GM23338 (cell line): ENCODE data around the gene GRK5. TPM values are rescaled to one million over a fixed set of nuclear protein-coding genes. Genes with fewer than 3 reads are reported as not detected.

ENCODE experiments used
- ATAC-seq: fragments of 200-7000 bp; cut with Tn5 transposase; 3 replicates; pipeline ENCODE4 v1.9.1; 2020
- DNase-seq: peaks from one replicate; pipeline ENCODE4 v3.0.0-alpha.2; 2015; ENCODE audit warnings: low spot score
- H2AFZ ChIP-seq: fragments of 200-600 bp; sonication (generic); 2 replicates; pipeline ENCODE4 v1.8.0; 2016; ENCODE audit warnings: antibody characterized with exemption, mild to moderate bottlenecking, moderate library complexity
- H3F3A ChIP-seq: fragments of 200-600 bp; sonication (generic); replicated peaks from 2 replicates; pipeline ENCODE4 v1.8.0; 2017; ENCODE audit warnings: antibody characterized with exemption, mixed run types, low read depth
- H3K27ac ChIP-seq: fragments of 200-600 bp; sonication (generic); 2 replicates; pipeline ENCODE4 v1.6.1; 2016; ENCODE audit warnings: low read depth
- H3K27me3 ChIP-seq: fragments of 200-600 bp; sonication (generic); 2 replicates; pipeline ENCODE4 v1.8.0; 2016; ENCODE audit warnings: mild to moderate bottlenecking, mixed run types, moderate library complexity; ENCODE audit not compliant: insufficient read depth
- H3K36me3 ChIP-seq: fragments of 200-600 bp; sonication (generic); 2 replicates; pipeline ENCODE4 v1.8.0; 2016; ENCODE audit warnings: mild to moderate bottlenecking; ENCODE audit not compliant: insufficient read depth
- H3K4me1 ChIP-seq: fragments of 200-600 bp; sonication (generic); 2 replicates; pipeline ENCODE4 v1.8.0; 2016; ENCODE audit warnings: mild to moderate bottlenecking, moderate library complexity; ENCODE audit not compliant: insufficient read depth
- H3K4me2 ChIP-seq: fragments of 200-600 bp; sonication (generic); 2 replicates; pipeline ENCODE4 v1.7.1; 2017; ENCODE audit warnings: mixed run types
- H3K4me3 ChIP-seq: fragments of 200-600 bp; sonication (generic); 2 replicates; pipeline ENCODE4 v1.6.1; 2016; ENCODE audit warnings: mixed run types
- H3K79me2 ChIP-seq: fragments of 200-600 bp; sonication (generic); replicated peaks from 2 replicates; pipeline ENCODE4 v1.8.0; 2017; ENCODE audit warnings: mild to moderate bottlenecking; ENCODE audit not compliant: insufficient read depth
- H3K9me2 ChIP-seq: fragments of 200-600 bp; sonication (generic); 2 replicates; pipeline ENCODE4 v1.8.0; 2017; ENCODE audit not compliant: insufficient read depth
- H4K20me1 ChIP-seq: fragments of 200-600 bp; sonication (generic); replicated peaks from 2 replicates; pipeline ENCODE4 v1.8.0; 2017; ENCODE audit warnings: mild to moderate bottlenecking; ENCODE audit not compliant: insufficient read depth
- H3K27ac Mint-ChIP-seq: 2 replicates; pipeline ENCODE4 v1.8.0; 2020; ENCODE audit warnings: inconsistent platforms, mild to moderate bottlenecking, moderate library complexity, mixed read lengths
- H3K27me3 Mint-ChIP-seq: 3 replicates; pipeline ENCODE4 v1.8.0; 2022; ENCODE audit warnings: low read depth, mild to moderate bottlenecking, moderate library complexity, mixed read lengths, inconsistent platforms; ENCODE audit not compliant: insufficient read depth, poor library complexity
- H3K36me3 Mint-ChIP-seq: 3 replicates; pipeline ENCODE4 v1.8.0; 2021; ENCODE audit warnings: low read depth, mild to moderate bottlenecking, inconsistent platforms, moderate library complexity, mixed read lengths
- H3K4me1 Mint-ChIP-seq: 3 replicates; pipeline ENCODE4 v1.8.0; 2020; ENCODE audit warnings: mild to moderate bottlenecking, inconsistent platforms, mixed read lengths
- H3K4me3 Mint-ChIP-seq: 3 replicates; pipeline ENCODE4 v1.8.0; 2021; ENCODE audit warnings: moderate library complexity, mild to moderate bottlenecking, inconsistent platforms, mixed read lengths
- H3K9me3 Mint-ChIP-seq: 3 replicates; pipeline ENCODE4 v1.8.0; 2020; ENCODE audit warnings: moderate library complexity, mild to moderate bottlenecking, inconsistent platforms, mixed read lengths
- CREB1 ChIP-seq: fragments of 250-450 bp; sonication (Bioruptor Pico); IDR thresholded peaks from 2 replicates; pipeline ENCODE4 v1.5.0; 2020; ENCODE audit warnings: low read depth, mild to moderate bottlenecking, moderate library complexity
- CTCF ChIP-seq, 2 experiments: fragments of 200-600 bp in 1 of 2; sonication (generic) in 1 of 2; conservative IDR thresholded peaks; 2 replicates each; pipeline versions ENCODE4 v1.5.1 to v1.6.1; 2016 to 2017; ENCODE audit warnings: antibody characterized with exemption in 2 of 2, low read depth in 2 of 2, mild to moderate bottlenecking in 2 of 2, moderate library complexity in 1 of 2
- ETS1 ChIP-seq: IDR thresholded peaks from 2 replicates; pipeline ENCODE4 v1.6.1; 2016; ENCODE audit warnings: antibody characterized with exemption
- EZH2 ChIP-seq: fragments of 200-600 bp; sonication (generic); IDR thresholded peaks from one replicate; pipeline ENCODE4 v1.8.0; 2017; ENCODE audit warnings: antibody characterized with exemption, mild to moderate bottlenecking, low read depth; ENCODE audit not compliant: unreplicated experiment
- EZH2phosphoT487 ChIP-seq: fragments of 200-600 bp; sonication (generic); IDR thresholded peaks from one replicate; pipeline ENCODE4 v1.8.1; 2018; ENCODE audit warnings: antibody characterized with exemption; ENCODE audit not compliant: unreplicated experiment
- JUNB ChIP-seq: IDR thresholded peaks from one replicate; pipeline ENCODE4 v1.6.1; 2016; ENCODE audit warnings: antibody characterized with exemption; ENCODE audit not compliant: unreplicated experiment
- NANOG ChIP-seq: IDR thresholded peaks from 2 replicates; pipeline ENCODE4 v1.6.1; 2016; ENCODE audit warnings: antibody characterized with exemption, borderline replicate concordance
- POLR2AphosphoS5 ChIP-seq: IDR thresholded peaks from 2 replicates; pipeline ENCODE4 v1.6.1; 2016; ENCODE audit warnings: antibody characterized with exemption, low read depth
- REST ChIP-seq: IDR thresholded peaks from one replicate; pipeline ENCODE4 v1.6.1; 2018; ENCODE audit warnings: antibody characterized with exemption; ENCODE audit not compliant: unreplicated experiment
- STAT1 ChIP-seq: IDR thresholded peaks from one replicate; pipeline ENCODE4 v1.6.1; 2016; ENCODE audit warnings: antibody characterized with exemption; ENCODE audit not compliant: unreplicated experiment
- ZNF114 ChIP-seq: fragments of 250-450 bp; sonication (Bioruptor Pico); IDR thresholded peaks from 2 replicates; pipeline ENCODE4 v1.5.0; 2020; ENCODE audit warnings: mild to moderate bottlenecking, moderate library complexity
- ZNF331 ChIP-seq: fragments of 250-450 bp; sonication (Bioruptor Pico); IDR thresholded peaks from 2 replicates; pipeline ENCODE4 v1.5.0; 2020; ENCODE audit warnings: low read depth, mild to moderate bottlenecking, moderate library complexity
- ZNF462 ChIP-seq: fragments of 250-450 bp; sonication (Bioruptor Pico); IDR thresholded peaks from 2 replicates; pipeline ENCODE4 v1.5.0; 2020; ENCODE audit warnings: mild to moderate bottlenecking, moderate library complexity
- polyA plus RNA-seq: library from polyadenylated mRNA; unstranded; fragments of >200 nt; fragmentation: Nextera tagmentation; extraction: Ambion mirVana; gene quantifications from 2 replicates; pipeline ENCODE4 v1.2.1, GENCODE V29; 2016
- total RNA-seq: library from RNA; depleted of rRNA; stranded (reverse); fragments of >200 nt; shearing (Covaris generic); gene quantifications from 2 replicates; pipeline ENCODE4 v1.2.3, GENCODE V29; 2014

GRK5 gene
- total and polyA plus RNA-seq, 2 experiments from 2014 or later = 0.53 to 2.0 TPM

GRCh38 chr10:119313644-119314043 lies 106.3 kb downstream of the GRK5 start:
- H3K27ac Mint-ChIP-seq = no peak overlapping the region
- Histone ChIP-seq H3K4me1 (peaks cover 22% of the 10 kb centered on the region), H3K36me3 (no peaks in the 10 kb centered on the region), H3K27ac (no peak overlapping the region), H3K9me2 (no peaks in the 10 kb centered on the region), H3K4me2 (no peak overlapping the region), H2AFZ (no peak overlapping the region), H3K4me3 (no peak overlapping the region), H3K79me2 (no peaks in the 10 kb centered on the region), H3F3A (0 out of 2 replicates have a peak, but pooled peaks cover 4% of the 10 kb centered on the region), H4K20me1 (no peaks in the 10 kb centered on the region), H3K27me3 (no peaks in the 10 kb centered on the region)
- H3K4me1 Mint-ChIP-seq = peaks cover 32% of the 10 kb centered on the region
- H3K36me3 Mint-ChIP-seq = no peaks in the 10 kb centered on the region; the same call in 2 of the 3 replicates
- ATAC-seq (no peak), DNase-seq (no peak)
- H3K9me3 Mint-ChIP-seq = peaks cover 4% of the 10 kb centered on the region; the same call in 1 of the 3 replicates
- TF ChIP-seq NANOG = no peak
- TF ChIP-seq ZNF462 = no peak
- no peak for TF ChIP-seq ZNF114 (CRISPR knock-in tag)
- no peak for TF ChIP-seq STAT1
- no peak for TF ChIP-seq CTCF (conservative IDR thresholded peaks at IDR 0.05; ENCODE audit: low read depth in 2 of 2)
- TF ChIP-seq ETS1 = no peak
- TF ChIP-seq POLR2AphosphoS5 = no peak
- TF ChIP-seq EZH2phosphoT487 = no peak
- no peak for TF ChIP-seq ZNF331 (CRISPR knock-in tag)
- TF ChIP-seq EZH2 = no peak
- no peak for TF ChIP-seq JUNB
- no peak for TF ChIP-seq CREB1
- TF ChIP-seq REST = no peak
- peaks cover 3% of the 10 kb centered on the region for H3K27me3 Mint-ChIP-seq
- H3K4me3 Mint-ChIP-seq = no peak overlapping the region
